Activated CD4-positive, alpha-beta T cell treated with anti-CD3 and anti-CD28 coated beads for 4 hours (primary cell): Measurements from ENCODE around the gene RETREG1.
"Not testable (repeated sequence)": the region's sequence is repeated elsewhere in the genome, so short reads cannot be mapped to it uniquely, and the experiment has no call there.

Source experiments
- DNase-seq, 2 donors: peaks; one replicate each; pipeline ENCODE4 v3.0.0-alpha.2; 2020

Gene RETREG1

DNA sequence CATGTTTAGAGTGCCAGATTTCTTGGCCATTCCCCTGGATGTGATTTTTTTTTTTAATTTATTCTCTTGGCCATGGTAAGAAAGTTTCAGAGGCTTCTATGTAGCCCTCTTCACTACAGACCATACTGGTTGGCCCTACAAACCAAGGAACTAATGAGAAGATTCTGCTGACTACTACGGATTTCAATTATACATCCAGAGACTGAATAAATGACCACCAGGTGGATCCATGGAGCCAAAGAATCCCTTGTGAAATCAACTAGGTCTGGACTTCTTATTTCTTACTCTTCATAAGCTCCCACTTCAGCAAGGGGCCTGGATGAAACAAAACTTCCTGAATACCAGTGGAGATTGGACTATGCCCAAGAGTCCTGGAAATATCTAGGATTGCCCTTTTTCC, 178.8 kb downstream of the RETREG1 start:
- DNase-seq, result no peak

DNA sequence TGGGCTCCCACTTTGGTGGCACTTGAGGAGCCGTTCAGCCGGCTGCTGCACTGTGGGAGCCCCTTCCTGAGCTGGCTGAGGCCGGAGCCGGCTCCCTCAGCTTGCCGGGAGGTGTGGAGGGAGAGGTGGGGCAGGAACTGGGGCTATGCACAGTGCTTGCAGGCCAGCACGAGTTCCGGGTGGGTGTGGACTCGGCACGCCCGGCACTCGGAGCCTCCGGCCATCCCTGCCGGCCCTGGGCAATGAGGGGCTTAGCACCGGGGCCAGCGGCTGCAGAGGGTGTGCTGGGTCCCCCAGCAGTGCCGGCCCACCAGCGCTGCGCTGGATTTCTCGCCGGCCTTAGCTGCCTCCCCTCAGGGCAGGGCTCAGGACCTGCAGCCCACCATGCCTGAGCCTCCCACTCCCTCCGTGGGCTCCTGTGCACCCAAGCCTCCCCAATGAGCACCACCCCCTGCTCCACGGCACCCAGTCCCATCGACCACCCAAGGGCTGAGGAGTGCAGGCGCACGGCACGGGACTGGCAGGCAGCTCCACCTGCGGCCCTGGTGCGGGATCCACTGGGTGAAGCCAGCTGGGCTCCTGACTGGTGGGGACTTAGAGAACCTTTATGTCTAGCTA, 180.6 kb downstream of the RETREG1 start:
- not testable (repeated sequence) for DNase-seq

DNA sequence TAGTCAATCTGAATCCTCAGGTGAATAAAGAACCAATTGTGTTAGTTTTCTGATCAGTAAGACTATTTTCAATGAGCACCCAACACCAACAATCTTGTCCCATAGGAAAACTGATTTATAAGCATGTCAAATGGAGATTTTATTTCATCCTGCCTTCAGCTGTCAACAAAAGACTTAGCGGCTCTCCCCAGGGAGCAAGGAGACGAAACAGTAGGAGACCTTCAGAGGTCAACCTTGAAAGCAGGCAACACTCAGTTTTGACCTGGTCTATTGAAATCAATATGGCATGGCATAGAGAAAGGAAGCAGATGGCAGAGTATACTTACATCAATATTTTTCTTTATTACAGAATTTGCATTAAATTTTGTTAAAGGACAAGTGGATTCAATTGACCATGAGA, 185.3 kb downstream of the RETREG1 start:
- no peak for DNase-seq

DNA sequence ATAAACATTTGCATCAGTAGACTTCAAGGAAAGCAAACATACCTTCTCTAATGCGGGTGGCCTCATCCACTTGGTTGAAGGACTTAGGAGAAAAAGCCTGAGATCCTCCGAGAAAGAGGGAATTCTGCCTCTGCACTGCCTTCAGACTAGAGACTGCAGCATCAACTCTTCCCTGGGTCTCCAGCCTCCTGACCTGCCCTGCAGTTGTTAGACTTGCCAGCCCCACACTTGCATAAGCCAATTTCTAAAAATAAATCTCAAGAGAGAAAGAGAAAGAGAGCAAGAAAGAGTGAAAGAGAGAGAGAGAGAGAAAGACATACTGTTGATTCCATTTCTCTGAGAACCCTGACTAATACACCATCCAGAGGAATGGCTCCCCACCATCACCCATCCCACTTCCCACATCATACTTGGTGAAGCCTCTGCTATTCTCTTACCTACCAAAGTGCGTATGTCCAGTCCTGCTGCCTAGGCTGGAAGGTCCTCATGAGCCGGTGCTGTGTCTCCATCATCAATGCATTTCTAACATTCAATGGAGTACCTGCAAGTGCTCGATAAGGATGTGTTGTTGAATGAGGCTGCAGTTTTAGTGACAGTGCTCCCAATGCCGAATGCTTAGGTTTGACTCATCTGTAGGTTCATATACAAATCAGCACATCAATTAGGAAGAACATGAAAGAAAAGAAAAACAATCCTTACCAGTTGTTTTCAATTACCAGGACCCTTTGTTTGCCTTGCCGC, 186.3 kb downstream of the RETREG1 start:
- DNase-seq, result no peak

DNA sequence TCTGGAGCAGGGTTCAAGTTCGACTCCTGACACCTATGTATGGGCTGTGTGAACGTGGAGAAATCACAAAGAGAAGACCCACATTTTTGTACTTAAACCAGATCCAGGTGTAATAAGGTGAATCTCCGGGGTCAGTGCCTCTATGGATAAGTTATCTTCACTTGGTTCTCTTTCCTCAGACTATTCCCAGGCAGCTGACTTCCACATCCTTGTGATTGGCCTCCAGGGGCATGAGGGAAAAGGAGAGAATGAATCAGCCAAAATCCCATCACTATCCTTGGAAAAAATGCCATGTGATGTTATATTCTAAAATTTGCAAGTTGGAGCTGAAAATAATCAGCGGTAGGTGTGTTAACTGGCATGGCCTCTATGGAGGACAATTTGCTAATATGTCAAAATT, 188.4 kb downstream of the RETREG1 start:
- no peak for DNase-seq

DNA sequence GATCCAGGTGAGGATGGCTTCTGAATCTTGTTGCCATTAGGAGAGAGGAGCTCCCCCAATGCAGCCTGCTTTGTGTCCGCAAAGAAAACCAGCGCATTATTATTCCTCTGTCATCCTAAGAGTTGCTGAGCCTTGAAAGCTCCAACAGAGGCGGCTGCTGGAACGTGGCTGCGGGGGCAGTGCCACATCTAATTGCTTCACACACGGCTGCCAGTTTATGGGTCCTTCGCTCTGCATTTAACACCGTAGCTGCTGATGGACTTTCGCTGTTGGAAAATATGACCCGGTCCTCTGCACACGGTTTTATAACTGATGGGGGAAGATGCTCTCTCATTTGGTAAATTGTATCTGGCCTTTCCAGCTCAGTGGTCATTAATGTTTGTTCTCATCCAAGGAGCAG, 189.2 kb downstream of the RETREG1 start:
- DNase-seq, result no peak
